HG02678 (cell line): ENCODE results near the gene MYO7A.

Source experiments
- ATAC-seq: cut with Tn5 transposase; IDR thresholded peaks from one replicate; pipeline ENCODE4 v1.9.1; 2021; ENCODE audit warnings: mild to moderate bottlenecking, moderate library complexity; ENCODE audit not compliant: unreplicated experiment

Gene MYO7A

GRCh38 chr11:77144857-77145428 is 16.9 kb downstream of the MYO7A start:
- no peak for ATAC-seq

GRCh38 chr11:77146261-77147035 is 18.4 kb downstream of the MYO7A start:
- no peak for ATAC-seq

DNA sequence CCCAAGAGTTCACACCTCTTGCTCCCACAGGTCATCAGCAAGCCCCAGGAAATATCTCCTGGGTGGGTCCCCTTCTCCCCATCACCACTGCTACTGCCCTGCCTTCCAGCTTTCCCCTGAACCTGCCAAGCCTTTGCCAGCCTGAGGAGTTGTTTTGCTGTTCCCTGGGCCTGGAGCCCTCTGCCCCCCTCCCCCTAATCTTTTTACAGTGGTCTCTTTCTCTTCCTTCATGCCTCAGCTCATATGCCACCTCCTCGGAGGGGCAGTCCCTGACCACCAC is 18.9 kb downstream of the MYO7A start:
- no peak for ATAC-seq

- ATAC-seq, result no peak
These were observed 19.7 kb downstream of the MYO7A start for GRCh38 chr11:77147668-77148321.

DNA sequence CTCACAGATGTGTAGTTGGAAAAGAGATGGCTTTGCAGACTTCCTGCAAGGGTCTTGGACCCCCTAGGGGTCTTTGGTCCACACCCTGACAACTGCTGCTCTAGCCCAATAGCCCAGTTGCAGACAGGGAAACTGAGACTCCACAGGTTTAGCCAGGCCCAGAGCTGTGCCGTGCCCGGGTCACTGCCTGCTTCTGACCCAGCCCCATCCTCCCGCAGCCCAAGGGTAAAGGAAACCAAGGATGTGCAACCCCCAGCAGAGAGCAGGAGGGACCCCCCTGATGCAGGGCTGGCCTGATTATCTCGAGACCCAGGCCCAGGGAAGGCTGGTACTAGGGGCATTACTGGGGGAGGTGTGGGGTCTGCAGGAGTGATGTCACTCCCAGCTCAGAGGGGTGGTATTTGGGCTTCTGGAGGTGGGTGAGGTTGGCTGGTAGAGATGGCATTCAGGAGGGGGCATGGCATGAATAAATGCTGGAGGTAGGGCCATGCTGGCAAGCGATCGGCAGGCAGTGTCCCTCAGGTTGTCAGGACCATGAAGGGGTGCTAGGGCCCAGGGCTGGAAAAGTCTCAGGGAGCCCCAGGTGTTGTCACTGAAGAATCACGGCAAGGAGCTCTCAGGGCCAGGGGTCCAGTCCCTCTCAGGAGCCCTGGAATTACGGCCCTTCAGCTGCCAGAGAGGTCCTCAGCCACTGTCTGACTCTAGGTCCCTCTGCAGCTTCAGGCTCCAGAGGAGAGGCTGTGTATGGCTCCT is 21.1 kb downstream of the MYO7A start:
- no peak for ATAC-seq

DNA sequence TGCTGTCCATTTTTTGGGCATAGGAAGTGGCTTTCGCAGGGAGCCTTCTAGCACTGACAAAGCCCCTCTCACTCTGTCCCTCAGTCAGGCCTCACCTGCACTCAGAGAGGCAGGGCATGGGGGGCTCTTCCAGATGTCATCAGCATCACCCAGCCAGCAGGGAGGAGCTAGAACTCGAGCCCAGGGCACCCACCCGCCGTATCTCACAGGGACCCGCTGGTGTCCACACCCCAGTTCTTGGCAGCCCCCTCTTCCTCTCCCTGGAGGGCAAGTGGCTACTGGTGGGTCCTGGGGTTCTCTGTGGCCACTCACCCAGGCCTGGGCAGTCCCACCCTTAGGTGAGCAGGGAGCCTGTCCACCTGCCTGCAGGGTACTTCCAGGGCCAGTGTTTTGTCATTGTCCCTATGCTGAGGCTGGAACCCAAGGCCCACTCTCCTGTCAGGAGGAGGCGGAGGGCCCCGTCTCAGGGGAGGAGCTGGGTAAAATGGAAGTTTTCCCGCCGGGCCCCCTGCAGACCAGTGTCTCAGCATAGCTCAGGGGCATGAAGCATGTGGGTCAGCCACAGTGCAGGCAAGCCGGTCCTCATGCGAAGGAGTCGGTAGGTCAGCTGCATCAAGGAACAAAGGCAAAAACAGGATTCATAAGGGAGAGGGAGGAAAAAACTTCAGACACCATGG is 21.8 kb downstream of the MYO7A start:
- ATAC-seq, result no peak

GRCh38 chr11:77150836-77151235 is 22.8 kb downstream of the MYO7A start:
- no peak for ATAC-seq

- no peak for ATAC-seq
These were observed 23.9 kb downstream of the MYO7A start for GRCh38 chr11:77151804-77152509.

DNA sequence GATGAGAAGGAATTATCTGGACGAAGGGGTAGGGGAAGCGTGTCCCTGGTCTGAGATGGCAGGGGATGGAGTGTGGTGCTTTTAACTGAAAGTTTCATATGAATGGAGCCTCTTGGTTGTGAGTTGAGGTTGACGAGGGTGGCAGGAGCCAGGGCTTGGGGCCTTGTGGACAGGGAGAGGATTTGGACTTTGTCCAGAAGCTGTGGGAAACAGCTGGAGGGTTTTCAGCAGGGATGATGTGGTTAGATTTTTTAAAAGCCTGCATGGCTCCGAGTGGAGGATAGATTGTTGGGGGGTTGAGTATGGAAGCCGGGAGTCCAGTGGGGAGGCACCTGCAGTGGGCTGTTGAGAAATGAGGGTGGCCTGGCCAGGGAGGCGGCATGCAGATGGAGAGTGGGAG is 24.8 kb downstream of the MYO7A start:
- ATAC-seq, result no peak

DNA sequence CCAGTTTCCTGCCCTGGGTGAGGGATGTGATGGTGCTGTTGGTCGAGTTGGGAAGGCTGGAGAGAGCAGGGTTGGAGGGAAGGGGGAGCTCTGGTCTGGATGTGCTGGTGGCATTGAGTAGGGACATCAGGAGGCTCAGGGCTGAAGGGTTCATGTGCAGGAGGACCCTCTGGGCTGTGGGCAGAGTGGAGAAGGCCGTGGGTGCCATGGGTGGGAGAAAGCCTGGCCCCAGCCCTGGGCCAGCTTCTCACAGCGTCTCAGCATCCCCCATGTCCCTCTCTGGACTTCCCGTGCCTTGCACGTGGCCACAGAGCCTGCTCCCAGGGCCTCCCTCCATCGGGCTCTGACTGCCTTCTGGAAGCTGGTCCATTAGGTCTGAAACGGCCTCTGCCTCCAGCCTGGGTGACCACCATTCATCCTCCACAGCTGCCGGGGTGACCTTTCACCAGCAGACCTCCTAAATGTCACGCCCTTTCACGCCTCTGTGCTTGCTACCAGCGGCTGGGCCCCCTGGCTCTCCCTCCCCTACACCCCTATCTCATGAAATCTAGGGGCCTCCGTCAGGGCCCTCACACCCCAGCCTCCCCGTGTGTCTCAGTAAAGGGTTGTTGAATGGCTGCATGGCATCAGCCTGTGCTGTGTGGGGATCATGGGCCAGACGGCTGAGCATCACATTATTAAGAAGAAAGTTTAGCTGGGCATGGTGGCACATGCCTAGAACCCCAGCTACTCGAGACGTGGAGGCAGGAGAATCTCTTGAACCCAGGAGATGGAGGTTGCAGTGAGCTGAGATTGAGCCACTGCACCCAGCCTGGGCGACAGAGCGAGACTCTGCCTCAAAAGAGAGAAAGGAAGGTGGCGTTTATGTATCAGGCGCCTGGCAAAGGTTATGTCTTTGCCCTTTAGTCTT is 25.5 kb downstream of the MYO7A start:
- ATAC-seq, result no peak

- ATAC-seq, result no peak
These were observed 26.5 kb downstream of the MYO7A start for GRCh38 chr11:77154381-77155081.

DNA sequence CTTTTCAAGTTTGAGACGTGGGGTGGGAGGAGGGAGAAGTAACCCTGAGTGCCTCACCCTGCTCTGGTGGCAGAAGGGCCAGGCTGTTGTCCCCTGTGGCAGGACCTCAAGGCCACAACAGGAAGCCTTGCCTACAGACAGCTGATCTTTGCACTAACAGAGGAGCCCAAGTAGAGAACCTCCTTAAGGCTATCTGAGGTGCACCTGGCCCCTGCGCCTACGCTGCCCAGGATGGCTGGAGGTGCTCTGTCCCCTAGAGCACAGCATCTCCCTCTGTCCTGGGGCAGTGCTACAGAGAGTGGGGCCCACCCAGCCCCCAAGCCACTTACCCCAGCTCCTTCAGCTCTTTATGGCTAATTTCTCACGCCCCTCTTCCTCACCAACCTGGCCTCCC is 27.0 kb downstream of the MYO7A start:
- ATAC-seq, result no peak

DNA sequence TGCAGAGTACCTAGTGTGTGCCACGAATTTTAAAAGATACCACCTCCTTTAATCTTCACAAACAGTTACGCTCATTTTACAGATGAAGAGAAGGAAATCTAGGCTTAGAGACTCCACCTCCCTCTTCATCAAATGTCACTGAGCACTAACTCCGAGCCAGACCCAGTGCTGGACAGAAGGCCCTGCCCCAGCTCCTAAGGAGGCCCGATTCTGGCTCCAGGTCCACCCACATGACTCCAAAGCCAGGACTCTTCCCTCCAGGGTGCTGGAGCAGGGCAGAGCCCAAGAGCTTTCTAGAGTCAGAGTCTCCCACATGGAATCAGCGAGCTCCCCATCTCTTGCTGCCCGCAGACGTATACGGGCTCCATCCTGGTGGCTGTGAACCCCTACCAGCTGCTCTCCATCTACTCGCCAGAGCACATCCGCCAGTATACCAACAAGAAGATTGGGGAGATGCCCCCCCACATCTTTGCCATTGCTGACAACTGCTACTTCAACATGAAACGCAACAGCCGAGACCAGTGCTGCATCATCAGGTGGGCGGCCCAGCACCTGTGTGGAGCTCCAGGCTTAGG is 27.6 kb downstream of the MYO7A start:
- ATAC-seq, result no peak

GRCh38 chr11:77156396-77157195 is 28.6 kb downstream of the MYO7A start:
- no peak for ATAC-seq

- no peak for ATAC-seq
These were observed 30.1 kb downstream of the MYO7A start for GRCh38 chr11:77158041-77158695.

DNA sequence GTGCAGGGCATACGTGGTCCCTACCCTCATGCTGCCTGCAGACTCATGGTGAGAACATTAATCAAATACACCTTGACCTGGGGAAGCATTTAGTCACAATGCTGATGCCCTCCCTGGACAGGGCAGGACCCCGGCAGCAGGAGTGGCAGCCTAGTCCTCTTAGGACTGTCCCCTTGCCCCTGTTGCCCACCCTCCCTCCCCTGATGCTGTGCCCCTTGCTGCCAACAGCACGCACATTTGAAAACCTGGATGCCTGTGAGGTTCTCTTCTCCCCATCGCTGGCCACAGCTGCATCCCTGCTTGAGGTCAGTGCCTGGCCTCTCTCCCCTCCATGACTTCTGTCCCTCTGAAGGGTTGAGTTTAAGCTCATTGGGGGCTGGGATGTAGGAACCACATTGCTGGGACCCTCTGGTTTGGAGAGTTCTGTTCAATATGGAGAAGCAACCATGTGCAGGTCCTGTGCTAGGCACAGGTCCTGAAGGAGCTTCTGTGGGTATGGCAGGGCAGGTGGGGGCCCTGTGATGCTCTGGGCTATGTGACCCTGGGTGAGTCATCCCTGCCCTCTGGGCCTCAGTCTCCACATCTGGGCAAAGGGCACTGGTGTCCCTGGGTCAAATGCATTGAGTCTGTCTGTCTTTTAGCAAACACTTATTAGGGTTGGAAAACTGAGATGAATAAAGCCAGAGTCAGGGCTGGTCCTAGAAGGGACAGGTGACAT is 31.3 kb downstream of the MYO7A start:
- no peak for ATAC-seq
